GM12801 (cell line): ENCODE measurements around the gene SLC10A7.

Experiments used
- TF ChIP-seq, protein P1 (sequence below): IDR thresholded peaks from one replicate; pipeline ENCODE4 v1.5.1; 2011; ENCODE audit warnings: control low read depth; ENCODE audit not compliant: insufficient read length; ENCODE audit errors: extremely low read depth

The SLC10A7 gene

DNA sequence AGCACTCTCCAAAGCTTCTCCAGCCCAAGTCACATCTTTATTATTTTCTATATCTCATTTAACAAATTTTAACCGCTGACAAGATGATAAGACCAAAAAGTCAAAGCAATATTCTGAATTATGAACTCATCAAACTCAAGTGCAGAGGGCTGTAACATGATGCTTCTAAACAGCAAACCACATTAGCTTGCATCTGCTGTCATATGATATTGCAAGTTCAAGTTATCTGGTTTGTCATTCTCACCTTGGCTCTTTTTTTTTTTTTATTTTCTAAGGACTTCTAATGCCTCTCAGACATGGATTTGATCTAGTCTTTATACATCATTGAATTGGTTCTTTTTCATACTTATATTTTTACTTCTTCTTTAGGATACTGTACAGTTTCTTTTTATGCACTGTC is 93.4 kb downstream of the SLC10A7 start:
- TF ChIP-seq, protein P1, sequence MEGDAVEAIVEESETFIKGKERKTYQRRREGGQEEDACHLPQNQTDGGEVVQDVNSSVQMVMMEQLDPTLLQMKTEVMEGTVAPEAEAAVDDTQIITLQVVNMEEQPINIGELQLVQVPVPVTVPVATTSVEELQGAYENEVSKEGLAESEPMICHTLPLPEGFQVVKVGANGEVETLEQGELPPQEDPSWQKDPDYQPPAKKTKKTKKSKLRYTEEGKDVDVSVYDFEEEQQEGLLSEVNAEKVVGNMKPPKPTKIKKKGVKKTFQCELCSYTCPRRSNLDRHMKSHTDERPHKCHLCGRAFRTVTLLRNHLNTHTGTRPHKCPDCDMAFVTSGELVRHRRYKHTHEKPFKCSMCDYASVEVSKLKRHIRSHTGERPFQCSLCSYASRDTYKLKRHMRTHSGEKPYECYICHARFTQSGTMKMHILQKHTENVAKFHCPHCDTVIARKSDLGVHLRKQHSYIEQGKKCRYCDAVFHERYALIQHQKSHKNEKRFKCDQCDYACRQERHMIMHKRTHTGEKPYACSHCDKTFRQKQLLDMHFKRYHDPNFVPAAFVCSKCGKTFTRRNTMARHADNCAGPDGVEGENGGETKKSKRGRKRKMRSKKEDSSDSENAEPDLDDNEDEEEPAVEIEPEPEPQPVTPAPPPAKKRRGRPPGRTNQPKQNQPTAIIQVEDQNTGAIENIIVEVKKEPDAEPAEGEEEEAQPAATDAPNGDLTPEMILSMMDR = no peak

DNA sequence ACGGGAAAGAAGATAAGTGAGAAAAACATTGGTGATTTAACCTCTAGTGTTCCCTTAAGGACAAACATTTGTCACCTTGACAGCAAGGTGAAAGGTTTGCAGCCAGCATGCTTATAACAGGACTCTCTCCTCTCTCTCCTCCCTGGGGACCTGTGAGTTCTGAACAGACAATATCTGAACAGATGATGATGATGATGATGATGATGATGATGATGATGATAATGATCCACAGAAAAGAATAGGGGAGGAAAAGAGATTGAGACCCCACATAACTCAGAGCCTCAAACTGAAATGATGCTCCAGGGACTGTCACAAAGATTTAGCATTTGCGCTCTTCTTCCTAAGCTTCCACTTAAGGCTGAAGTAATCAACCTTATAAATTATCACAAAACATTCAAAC is 103.9 kb downstream of the SLC10A7 start:
- TF ChIP-seq, protein P1 = no peak

DNA sequence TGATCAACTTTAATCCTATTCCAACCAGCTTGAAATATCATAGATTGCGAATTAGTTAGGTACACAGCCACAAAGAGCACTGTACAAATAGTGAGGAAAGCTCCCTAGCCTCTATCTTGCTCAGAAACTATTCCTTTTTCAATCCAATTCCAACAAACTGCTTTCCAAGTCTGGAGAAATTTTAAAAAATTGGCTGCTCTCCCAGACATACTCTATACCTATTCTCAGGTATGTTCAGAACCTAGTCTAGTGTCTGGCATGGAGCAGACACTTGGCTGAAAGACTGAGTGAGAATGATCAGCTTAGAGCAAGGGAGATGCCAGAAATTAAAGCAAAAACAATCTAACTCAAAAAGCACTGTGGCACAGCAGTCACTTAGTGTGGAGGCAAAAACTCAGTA is 105.9 kb downstream of the SLC10A7 start:
- TF ChIP-seq, protein P1 = no peak

DNA sequence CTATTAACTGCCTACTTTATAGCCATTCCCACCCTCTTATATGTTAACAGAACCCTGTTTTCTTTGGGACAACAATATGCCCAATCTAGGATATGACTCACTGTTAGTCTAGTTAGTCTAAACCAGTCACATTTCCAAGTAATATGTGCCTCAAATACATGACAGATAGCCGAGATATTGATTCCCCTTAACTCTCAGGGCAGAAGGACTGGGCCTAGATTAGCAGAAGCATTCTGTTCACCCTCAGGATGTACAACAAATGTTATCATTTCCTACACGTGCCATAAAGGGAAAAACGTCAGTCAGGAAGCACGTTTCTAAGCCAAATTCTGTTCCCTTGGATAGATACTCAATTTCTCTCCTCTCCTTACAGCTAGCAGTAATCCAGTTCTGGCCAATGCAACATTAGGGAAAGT is 114.1 kb downstream of the SLC10A7 start:
- TF ChIP-seq, protein P1 = no peak

DNA sequence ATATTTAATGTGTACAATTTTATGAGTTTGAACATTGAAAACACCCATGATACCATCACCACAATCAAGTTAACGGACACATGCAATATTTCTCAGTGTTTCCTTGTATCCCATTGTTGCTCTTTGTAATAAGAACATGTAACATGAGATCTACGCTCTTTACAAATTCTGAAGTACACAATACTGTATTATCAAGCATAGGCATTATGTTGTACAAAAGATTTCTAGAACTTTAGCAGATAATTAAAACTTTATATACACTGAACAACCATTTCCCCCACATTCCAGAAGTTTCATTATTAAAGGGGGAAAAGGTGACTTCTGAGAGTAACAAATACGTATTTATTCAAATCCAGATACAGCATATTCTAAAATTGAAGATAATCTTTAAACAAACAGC is 114.5 kb downstream of the SLC10A7 start:
- TF ChIP-seq, protein P1 = no peak

DNA sequence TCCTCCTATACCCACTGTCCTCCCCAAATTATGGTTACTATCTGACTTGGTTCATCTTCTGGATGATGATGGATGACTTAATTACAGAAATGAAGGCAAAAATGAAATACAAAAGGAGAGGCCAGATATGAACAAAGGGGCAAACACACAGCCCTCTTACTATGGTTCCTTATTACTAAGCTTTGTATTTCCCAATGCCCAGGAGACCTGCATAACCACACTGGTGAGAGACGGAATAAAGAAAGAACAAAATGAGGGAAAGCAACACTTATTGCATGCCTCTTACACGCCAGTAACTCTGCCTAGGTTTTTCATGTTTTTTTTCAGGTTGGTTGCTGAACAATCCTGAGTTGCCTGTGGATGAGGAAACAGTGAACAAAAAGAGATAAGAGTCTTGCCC is 120.5 kb downstream of the SLC10A7 start:
- TF ChIP-seq, protein P1 = no peak

DNA sequence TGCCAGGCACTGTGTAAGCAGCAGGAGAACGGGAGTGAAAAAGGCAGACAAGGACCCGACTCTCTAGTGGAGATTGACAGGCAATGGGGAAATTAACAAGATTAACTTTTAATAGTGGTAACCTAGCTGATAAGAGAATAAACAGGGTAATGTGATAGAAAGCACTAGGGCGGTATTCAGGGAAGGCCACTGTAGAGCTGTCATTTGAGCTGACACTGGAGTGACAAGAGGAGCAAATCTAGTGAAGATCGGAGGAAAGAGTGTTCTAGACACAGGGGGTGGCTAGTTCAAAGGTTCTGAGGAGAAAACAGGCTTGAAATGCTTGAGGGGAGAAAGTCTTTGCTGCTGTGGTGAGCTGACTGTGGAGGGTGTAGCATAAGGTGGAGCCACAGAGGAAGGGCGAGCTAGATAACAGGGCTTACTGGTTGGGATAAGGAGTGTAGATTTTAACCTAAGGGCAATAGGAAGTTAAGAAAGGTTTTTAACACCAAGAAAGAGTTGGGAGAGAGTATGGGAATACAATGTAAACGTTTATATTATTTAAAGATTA is 122.8 kb downstream of the SLC10A7 start:
- TF ChIP-seq, protein P1 = no peak
